NCI-H526 treated with DMSO at 0.1 percent for 48 hours (cell line): Measurements from ENCODE around the gene ASZ1.

Experiments used
- DNase-seq: peaks from one replicate; lab custom pipeline; 2025; lab: John Stamatoyannopoulos, UW

ASZ1 gene

DNA sequence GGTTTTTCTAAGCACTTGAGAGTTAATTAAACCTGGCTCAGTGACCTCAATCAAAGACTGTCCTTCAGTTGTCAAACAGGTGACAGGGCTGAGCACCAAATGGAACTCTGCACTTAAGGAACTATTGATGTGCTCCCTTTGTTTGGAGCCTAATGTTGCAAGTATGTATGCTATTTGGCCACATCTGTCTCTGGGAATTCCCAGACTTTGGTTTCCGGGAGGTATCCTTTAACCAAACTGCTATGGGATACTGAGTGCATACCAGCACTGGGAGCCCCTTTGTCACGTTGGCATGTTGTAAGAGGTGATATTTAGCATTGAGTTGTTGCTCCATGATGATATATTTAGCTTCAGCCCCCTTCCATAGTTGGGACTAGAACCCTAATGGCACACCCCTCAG lies 25.2 kb downstream of the ASZ1 start:
- no peak for DNase-seq

- DNase-seq = no peak
These were observed 25.8 kb downstream of the ASZ1 start for GRCh38 chr7:117401293-117402002.

- no peak for DNase-seq
These were observed 27.4 kb downstream of the ASZ1 start for GRCh38 chr7:117399820-117400422.

DNA sequence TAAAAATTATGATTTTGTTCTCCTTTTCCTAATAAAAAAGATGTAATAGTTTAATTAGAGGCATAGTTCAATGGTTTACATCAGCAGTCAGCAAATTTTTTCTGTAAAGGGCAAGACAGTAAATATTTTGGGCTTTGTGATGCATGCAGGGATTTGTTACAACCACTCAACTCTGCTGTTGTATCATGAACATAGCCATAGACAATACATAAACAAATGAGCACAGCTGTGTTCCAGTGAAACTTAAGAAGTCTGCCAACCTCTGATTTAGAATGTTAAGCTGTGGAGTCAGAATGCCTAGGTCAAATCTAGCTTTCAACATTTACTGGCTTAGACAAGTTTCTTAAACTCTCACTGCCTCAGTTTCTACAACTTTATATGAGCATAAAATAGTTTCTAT lies 31.6 kb downstream of the ASZ1 start:
- DNase-seq = no peak

DNA sequence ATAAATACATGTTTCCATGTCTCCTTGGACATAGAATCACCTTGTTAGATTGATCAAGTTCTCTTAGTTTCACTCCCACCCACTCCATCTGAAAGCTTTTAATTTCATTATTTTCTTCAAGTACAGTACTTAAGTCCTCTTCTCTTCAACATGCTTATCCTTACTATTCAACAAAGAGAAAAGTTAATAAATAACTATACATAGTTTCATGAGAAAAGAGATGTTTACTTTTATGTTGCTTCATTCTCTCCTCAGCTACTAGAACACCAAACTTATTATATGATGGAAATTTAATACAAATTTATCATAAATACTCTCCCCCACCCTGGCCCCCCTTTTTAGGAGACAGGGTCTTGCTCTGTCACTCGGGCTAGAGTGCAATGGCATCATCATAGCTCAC lies 33.5 kb downstream of the ASZ1 start:
- no peak for DNase-seq

GRCh38 chr7:117389871-117390270 lies 37.4 kb downstream of the ASZ1 start:
- DNase-seq = no peak

DNA sequence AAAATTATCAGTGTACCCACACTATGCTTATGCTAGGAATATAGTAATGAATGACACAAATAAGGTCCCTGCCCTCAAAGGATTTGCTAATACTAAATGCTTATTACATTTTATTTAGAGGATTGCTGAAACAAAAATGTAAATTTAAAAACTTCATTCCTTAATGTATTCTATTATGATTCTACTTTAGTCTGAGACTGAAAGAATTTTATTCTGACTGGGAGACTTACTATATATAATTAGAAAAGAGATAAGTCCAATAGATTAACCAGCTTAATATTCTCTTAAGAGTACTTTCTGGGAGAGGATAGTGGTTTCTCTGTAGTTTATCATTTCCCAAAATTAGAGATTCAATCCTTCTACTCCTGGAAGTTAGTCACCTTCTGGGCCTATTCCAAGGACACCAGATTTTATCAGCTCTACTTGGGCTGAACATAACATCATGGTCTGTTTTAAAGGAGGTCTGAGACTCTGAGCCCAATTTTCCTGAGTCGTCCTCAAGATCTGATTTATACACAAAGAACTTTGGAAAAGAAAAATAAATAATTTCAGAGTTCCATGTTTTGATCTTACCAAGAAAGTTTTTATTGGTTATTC lies 41.1 kb downstream of the ASZ1 start:
- DNase-seq = no peak

GRCh38 chr7:117385363-117386109 lies 41.8 kb downstream of the ASZ1 start:
- DNase-seq = no peak

GRCh38 chr7:117384688-117385362 lies 42.5 kb downstream of the ASZ1 start:
- DNase-seq = no peak

DNA sequence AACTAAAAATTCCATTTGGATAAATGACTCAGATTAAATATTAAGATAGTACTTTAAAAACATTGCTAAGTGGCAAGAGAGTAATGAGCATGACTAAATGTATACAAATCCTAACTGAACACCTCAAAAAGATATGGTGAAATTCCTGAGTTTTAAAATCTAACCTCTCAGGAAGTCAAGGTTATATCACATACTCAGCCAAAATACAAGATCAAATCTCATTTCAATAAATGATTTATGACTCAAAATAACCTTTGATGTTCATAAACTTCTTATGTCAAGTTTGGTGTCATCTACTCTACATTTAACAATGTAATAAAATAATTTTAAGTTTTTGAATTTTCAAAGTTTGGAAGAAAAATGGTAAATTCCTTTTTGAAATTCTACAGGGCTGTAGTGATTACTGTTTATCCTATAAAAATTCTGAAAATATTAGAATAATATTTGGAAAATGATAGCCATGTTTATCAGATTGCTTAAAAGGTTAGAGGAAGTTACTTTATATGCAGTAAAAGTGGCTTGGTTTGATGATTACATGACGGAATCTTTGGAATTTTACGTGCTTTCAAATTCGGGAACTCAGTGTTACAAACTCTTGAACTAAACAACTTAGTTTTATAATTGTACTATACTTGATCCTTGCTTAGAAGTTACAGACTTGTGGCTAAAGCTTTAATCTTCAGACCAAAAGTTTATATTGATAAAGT lies 43.7 kb downstream of the ASZ1 start:
- no peak for DNase-seq

DNA sequence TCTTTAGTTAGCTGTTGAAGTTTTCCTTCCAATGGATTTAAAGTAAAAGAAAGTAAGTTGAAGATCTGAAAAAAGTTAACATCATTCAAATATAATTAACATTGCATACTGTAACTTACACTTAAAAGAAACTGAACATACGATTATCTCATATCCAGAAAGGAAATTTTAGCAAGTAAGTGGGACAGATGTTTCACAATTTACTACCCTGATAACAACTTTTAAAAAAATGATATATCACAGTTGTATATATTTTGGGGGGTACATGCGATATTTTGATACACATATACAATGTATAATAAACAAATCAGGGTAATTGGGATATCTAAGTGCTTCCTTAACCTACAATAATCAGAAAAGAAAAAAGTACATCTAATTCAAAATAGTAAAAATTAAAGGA lies 44.2 kb downstream of the ASZ1 start:
- DNase-seq = no peak

- DNase-seq = no peak
These were observed 45.9 kb downstream of the ASZ1 start for GRCh38 chr7:117381362-117381761.

DNA sequence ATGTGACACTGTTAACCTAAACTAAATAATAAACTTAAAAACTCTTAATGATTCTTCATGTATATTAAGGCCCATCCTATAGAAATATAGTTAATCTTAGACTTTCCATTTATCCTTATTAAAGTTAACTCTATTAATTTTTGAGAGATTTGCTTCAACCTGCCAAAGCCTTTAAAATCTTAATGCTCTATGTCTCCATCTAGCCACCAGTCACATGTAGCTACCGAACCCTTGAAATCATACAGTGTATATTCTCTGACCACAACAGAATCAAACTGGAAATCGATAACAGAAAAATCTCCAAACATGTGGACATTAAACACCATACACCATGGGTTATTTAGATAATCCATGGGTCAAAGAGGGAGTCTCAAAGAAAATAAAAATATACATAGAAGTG lies 51.9 kb downstream of the ASZ1 start:
- DNase-seq = no peak

- no peak for DNase-seq
These were observed 55.2 kb downstream of the ASZ1 start for GRCh38 chr7:117372073-117372472.

- no peak for DNase-seq
These were observed 62.8 kb downstream of the ASZ1 start for GRCh38 chr7:117364339-117365080.

DNA sequence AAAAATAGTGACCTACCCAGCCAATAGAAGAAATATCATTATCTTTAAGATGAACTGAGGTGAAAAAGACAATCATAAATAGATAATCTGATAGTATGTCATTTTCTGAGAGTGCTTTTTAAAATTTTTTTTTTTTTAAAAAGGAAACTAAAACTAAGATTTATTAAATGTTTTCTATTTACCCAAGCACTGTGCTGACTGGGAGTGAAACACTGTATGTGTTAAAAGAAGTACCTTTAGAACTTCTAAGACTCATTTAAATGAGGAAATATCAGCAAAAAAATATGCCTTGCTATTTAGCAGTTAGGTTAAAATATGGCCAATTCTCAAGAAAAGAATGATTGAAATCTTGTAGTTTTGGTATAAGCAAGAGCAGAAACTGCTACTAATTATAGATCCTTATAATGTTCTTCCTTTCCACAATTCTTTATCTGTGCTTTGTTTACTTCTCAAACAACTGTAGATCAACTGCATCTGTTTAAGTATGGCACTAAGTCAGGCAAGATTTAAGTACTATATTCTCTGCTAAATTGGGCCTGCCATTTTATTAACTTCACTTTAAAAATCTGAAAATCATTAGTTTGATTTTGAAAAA lies 64.9 kb downstream of the ASZ1 start:
- DNase-seq = no peak

- peak; percentile 14 for DNase-seq
These were observed 77.3 kb downstream of the ASZ1 start for GRCh38 chr7:117350027-117350426.

DNA sequence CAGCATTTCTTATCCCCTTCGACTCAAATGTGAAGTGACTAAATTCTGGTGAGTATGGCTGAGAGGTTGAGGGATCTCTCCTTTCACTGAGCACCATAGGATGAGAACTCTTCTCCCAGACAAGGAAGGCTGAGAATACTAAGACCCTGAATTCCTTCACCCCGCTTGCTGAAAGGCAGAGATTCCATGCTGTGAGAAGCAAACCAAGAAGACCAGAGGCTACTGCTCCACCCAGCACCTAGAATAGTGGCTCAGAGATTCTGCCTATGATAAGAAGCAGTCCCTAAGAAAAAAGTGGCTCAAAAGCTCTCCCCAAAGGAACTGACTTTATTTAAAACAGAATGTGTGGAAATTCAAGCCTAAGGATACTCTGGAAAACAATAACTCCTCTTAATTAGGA lies 77.7 kb downstream of the ASZ1 start:
- DNase-seq = no peak

- no peak for DNase-seq
These were observed 79.2 kb downstream of the ASZ1 start for GRCh38 chr7:117347962-117348672.

DNA sequence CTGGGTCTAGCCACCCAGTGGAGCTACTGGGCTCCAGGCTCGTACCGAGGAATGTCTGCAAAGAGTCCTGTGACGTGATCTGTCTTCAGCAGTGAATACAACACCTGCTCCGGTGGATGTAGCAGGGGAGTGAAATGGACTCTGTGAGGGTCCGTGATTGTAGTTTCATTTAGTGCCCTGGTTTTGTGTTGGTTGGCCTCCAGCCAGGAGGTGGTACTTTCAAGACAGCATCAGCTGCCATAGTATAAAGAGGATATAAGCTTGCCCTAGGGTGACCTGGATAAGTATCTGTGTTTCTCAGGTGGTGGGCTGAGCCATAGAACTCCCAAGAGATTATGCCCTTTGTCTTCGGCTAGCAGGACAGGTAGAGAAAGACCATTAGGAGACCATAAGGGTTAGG lies 79.8 kb downstream of the ASZ1 start:
- no peak for DNase-seq
